HUES64 (cell line): ENCODE data around the gene FASN.

Source experiments
- H3K27ac ChIP-seq: 2 replicates; pipeline ENCODE4 v1.7.0; 2013; ENCODE audit warnings: low read depth, low read length, inconsistent platforms
- H3K27me3 ChIP-seq: 2 replicates; pipeline ENCODE4 v1.6.1; 2013; ENCODE audit warnings: mild to moderate bottlenecking, low read length; ENCODE audit not compliant: insufficient read depth
- H3K36me3 ChIP-seq: 2 replicates; pipeline ENCODE4 v1.6.1; 2013; ENCODE audit warnings: mild to moderate bottlenecking, low read length; ENCODE audit not compliant: insufficient read depth
- H3K4me1 ChIP-seq: 2 replicates; pipeline ENCODE4 v1.6.1; 2013; ENCODE audit warnings: mild to moderate bottlenecking, low read length, moderate library complexity; ENCODE audit not compliant: insufficient read depth
- H3K4me3 ChIP-seq: 2 replicates; pipeline ENCODE4 v1.5.1; 2013; ENCODE audit warnings: mild to moderate bottlenecking, low read length, moderate library complexity
- H3K9ac ChIP-seq: 2 replicates; pipeline ENCODE4 v1.6.1; 2013; ENCODE audit warnings: mild to moderate bottlenecking, low read depth, low read length
- H3K9me3 ChIP-seq: 2 replicates; pipeline ENCODE4 v1.6.1; 2013; ENCODE audit warnings: low read depth, low read length; ENCODE audit not compliant: insufficient read depth
- WGBS: fragments of 150-250, 120-280 bp; methylation state at CpG from one replicate; pipeline ENCODE4 v1.1.7; 2013; ENCODE audit warnings: missing lambda C conversion rate; 5-methylcytosine and 5-hydroxymethylcytosine counted together

The FASN gene

DNA sequence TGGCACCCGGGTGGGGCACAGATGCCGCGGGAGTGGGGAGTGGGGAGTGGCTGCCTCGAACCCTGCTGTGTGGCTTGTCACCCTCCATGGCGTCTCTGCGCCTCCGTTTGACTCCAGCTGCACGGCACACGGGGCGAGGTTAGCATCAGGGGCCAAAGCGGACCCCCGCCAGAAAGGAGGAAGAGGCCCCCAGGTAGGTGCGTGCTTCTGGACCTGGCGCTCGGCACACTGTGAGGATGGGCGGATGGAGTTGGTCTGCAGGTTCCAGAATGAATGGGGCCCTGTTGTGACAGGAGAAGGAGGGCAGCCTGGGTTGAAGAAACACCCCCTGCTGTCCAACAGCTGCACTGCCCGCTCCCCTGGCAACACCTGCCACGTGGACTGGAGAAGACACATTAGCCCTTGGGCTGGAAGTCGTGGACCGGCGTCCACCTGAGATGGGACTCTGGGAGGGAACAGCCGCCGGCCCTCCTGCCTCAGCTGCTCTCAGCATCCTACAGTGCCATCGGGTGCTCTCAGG, 9.4 kb upstream of the FASN start:
- Histone ChIP-seq H3K27me3 (no peaks in the 10 kb centered on the region), H3K36me3 (no peaks in the 10 kb centered on the region), H3K9ac (no peak overlapping the region), H3K27ac (no peak overlapping the region), H3K9me3 (no peaks in the 10 kb centered on the region), H3K4me1 (peaks cover 20% of the 10 kb centered on the region), H3K4me3 (no peak overlapping the region)
- WGBS, result 91% methylated on average over 24 of the region's 24 CpGs

DNA sequence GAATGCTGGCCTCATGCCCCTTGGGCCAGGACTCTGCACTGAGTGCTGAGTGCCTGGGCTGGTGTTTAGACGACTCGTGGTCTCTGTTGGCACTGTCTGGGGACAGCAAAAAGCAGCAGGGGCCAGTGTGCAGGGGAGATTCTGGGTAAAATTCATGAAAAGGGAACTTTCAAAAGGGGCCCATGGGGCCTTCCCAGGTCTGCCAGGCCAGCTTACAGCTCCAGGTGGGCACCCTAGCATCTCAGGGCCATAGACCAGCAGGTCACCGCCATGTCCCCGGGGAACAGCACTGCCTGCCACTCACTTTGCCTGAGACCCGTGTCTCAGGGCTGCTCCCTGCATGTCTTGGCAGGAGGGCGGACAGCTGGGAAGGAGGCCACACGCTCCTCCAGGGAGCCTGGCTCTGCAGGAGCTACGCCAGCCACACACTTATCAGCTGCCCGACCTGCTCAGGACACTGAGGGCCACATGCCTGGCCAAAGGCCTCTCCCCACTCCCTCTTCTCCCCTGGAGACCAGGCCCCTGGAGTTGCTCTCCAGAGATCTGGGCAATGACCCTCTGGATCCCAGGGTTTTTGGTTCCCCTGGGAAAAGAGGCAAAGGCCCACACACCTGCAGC, 8.8 kb upstream of the FASN start:
- H3K27me3 ChIP-seq, result no peaks in the 10 kb centered on the region
- no peaks in the 10 kb centered on the region for H3K36me3 ChIP-seq
- H3K27ac ChIP-seq, result no peak overlapping the region
- no peak overlapping the region for H3K4me3 ChIP-seq
- H3K9me3 ChIP-seq, result no peaks in the 10 kb centered on the region
- no peak overlapping the region for H3K9ac ChIP-seq
- H3K4me1 ChIP-seq, result peaks cover 20% of the 10 kb centered on the region
- 82% methylated on average over 9 of the region's 9 CpGs for WGBS

GRCh38 chr17:82105882-82106687, 8.0 kb upstream of the FASN start:
- H3K27ac ChIP-seq, result no peak overlapping the region
- no peaks in the 10 kb centered on the region for H3K27me3 ChIP-seq
- no peak overlapping the region for H3K4me3 ChIP-seq
- peaks cover 23% of the 10 kb centered on the region for H3K4me1 ChIP-seq
- no peak overlapping the region for H3K9ac ChIP-seq
- H3K9me3 ChIP-seq, result no peaks in the 10 kb centered on the region
- WGBS, result 59% methylated on average over 24 of the region's 24 CpGs
- H3K36me3 ChIP-seq, result no peaks in the 10 kb centered on the region

DNA sequence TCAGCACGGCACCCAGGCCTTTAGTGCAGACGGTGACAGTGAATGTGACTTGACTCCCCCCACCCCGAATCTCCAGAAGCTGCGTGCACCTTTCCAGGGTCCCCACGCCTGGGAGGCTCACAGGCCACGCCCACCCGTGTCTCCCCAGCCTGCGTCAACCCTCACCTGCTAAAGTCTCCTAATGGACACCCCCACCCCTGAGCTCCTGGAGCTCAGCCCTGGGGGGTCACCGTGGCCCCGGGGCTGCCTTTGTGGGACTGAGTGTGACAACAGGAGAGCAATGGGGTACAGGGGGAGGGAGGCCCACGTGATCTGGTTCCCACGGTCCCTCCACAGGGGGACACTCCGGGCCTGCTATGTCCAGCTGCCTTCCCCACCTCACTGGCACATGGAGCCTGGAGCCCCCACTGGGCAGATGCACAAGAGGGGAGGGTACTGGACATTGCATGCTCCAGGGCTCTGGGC, 7.4 kb upstream of the FASN start:
- no peak overlapping the region for H3K27ac ChIP-seq
- H3K27me3 ChIP-seq, result no peaks in the 10 kb centered on the region
- H3K9me3 ChIP-seq, result no peaks in the 10 kb centered on the region
- H3K4me1 ChIP-seq, result peaks cover 26% of the 10 kb centered on the region
- H3K36me3 ChIP-seq, result no peaks in the 10 kb centered on the region
- no peak overlapping the region for H3K4me3 ChIP-seq
- 92% methylated on average over 13 of the region's 13 CpGs for WGBS
- no peak overlapping the region for H3K9ac ChIP-seq

DNA sequence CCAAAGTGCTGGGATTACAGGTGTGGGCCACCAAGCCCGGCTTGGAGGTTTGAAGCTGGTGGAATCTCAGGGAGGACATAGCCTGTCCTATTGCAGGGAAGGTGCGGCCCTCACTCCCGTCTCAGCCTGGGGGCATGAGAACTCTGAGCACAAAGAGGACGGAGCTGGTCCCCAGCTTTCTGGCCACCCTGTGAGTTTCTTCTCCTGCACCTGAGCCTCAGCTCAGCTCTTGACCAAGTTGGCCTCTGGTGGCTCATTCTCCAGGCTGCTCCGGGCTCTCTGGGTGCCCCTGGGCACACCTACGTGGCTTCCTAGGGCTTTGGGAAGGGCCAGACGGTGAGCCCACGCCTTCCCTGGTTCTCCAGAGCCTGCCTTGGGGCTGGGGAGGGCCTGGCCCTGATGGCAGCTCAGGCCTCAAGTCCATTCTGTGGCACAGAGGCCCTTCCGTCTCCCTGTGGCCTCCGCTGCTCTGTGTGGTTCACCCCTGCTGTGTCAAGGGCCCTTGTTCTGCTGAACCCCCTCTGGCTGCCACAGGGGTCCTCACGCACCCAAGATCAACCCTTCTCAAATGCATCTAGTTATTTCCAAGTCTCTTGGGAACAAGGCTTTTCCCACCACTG, 6.9 kb upstream of the FASN start:
- H3K9ac ChIP-seq, result no peak overlapping the region
- no peaks in the 10 kb centered on the region for H3K36me3 ChIP-seq
- no peak overlapping the region for H3K4me3 ChIP-seq
- H3K4me1 ChIP-seq, result peaks cover 26% of the 10 kb centered on the region
- 89% methylated on average over 11 of the region's 11 CpGs for WGBS
- H3K27ac ChIP-seq, result no peak overlapping the region
- no peaks in the 10 kb centered on the region for H3K27me3 ChIP-seq
- H3K9me3 ChIP-seq, result no peaks in the 10 kb centered on the region

DNA sequence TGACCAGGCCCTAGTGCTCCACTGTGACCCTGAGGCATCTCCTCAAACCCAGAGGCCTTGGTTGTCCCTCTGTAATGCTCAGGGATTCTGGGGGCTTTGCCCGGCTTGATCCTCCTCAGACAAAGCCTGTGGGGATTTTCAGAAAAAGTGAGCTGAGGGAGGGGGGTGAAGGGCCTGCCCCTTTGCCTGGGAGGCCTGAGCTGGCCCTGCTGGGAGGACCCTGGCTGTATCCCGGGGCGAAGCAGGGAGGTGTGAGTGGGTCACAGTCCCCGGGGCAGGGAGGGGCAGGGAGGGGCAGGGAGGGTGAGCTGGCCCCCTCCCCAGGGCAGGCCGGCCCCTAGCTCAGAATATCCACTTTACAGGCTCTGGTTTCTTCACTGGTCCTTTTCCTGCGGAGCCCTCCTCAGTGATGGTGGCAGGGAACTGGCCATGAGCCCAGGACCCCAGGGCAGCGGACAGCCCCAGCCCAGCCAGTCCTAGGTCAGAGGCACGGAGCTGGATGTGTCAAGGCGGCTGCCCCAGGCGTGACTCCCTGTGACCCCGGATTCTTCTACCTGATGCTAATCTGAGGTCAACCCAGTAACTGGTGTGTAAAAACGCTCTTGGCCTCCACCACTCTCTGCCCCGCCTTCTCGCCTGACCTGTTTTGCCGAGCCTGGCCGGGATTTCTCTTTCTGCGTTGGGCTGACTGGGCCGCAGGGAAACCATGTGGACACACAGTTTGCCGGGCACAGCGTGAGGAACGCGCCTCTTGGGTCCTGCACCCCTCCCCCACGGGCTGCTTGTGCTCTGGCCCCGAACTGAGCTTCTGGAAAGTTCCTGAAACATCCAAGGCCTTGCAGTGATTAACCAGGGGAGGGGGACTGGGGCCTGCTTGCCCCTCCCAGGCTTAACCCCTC, 5.8 kb upstream of the FASN start:
- no peak overlapping the region for H3K4me3 ChIP-seq
- peaks cover 31% of the 10 kb centered on the region for H3K4me1 ChIP-seq
- no peaks in the 10 kb centered on the region for H3K9me3 ChIP-seq
- 34% methylated on average over 24 of the region's 24 CpGs for WGBS
- H3K36me3 ChIP-seq, result no peaks in the 10 kb centered on the region
- H3K27ac ChIP-seq, result peak overlapping the region; percentile 90
- H3K9ac ChIP-seq, result 0 out of 2 replicates have a peak overlapping the region, but pooled peaks have one; percentile 26
- H3K27me3 ChIP-seq, result no peaks in the 10 kb centered on the region

DNA sequence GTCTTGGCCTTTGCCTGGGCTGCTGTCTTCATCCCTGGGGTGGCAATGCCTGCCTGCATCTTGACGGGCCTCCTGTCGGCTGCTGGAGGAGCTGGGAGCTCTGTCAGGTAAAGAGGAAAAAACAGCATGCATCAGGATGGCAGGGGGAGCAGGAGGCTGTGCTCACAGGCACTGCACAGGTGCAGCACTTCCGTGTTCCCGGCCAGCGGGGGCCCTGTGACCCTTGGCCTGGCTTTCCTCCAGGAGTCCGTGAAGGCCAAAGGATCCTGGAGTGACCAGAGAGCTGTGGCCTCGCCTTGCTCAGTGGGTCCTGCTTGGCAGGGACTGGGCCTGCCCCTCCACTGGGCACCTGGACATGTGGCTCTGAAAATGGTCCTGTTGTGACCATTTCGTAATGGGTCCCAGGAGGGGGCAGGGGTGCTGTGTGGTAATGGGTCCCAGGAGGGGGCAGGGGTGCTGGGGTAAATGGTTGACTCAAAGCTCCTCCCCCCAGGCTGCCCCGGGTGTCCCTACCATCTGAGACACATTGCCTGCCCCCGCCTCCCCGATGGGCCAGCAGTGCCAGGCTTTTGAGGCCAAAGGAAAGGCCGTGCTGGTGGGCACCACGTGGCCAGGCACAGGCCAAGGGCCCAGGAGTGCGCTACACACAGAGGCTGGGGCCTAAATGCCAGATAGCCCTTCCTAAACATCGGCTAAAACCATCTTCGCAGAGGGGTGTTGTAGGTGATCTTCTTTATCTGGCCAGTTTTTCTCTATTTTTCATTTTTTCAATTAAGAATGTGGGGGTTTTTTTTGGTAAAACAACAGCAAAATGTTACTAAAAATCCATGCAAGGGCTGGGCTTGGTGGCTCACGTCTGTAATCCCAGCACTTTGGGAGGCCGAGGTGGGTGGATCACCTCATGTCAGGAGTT, 4.0 kb upstream of the FASN start:
- no peaks in the 10 kb centered on the region for H3K36me3 ChIP-seq
- no peak overlapping the region for H3K27ac ChIP-seq
- WGBS, result 85% methylated on average over 17 of the region's 18 CpGs
- H3K4me3 ChIP-seq, result no peak overlapping the region
- H3K9me3 ChIP-seq, result no peaks in the 10 kb centered on the region
- no peak overlapping the region for H3K9ac ChIP-seq
- H3K4me1 ChIP-seq, result peaks cover 31% of the 10 kb centered on the region
- H3K27me3 ChIP-seq, result no peaks in the 10 kb centered on the region

DNA sequence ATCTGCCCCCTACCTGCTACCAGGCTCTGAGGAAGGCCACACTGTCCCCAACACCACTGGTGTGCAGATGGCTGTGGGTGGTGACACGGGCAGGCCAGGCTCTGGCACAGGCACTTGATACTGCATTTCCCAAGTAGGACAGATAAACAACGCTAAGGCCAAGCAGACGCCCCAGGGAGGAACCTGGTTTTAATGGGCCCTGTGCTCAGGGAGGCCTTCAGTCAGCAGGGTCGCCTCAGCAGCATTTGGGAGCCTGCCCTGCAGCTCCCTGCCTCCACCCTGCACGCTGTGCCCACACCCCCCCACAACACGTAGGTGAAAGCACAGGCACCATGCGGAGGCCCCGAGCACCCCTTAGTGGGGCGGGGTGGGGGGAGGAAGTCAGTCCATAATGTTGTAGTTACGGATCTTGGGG, 3.3 kb upstream of the FASN start:
- no peaks in the 10 kb centered on the region for H3K9me3 ChIP-seq

GRCh38 chr17:82100502-82101298, 2.7 kb upstream of the FASN start:
- WGBS, result 88% methylated on average over 35 of the region's 35 CpGs
- Histone ChIP-seq H3K27ac (no peak overlapping the region), H3K9ac (no peak overlapping the region), H3K4me1 (peaks cover 22% of the 10 kb centered on the region), H3K27me3 (no peaks in the 10 kb centered on the region), H3K9me3 (no peaks in the 10 kb centered on the region), H3K36me3 (peaks cover 10% of the 10 kb centered on the region), H3K4me3 (no peak overlapping the region)

More for the DNA sequence above, 3.3 kb upstream of the FASN start:
- H3K9ac ChIP-seq, result no peak overlapping the region
- no peak overlapping the region for H3K27ac ChIP-seq
- H3K36me3 ChIP-seq, result peaks cover 4% of the 10 kb centered on the region
- no peak overlapping the region for H3K4me3 ChIP-seq
- no peaks in the 10 kb centered on the region for H3K27me3 ChIP-seq
- peaks cover 25% of the 10 kb centered on the region for H3K4me1 ChIP-seq
- WGBS, result 87% methylated on average over 9 of the region's 10 CpGs
